GM20000 (cell line): Measurements from ENCODE around the gene CAT.

Source experiments
- DNase-seq: peaks from one replicate; pipeline ENCODE4 v3.0.0; 2012; ENCODE audit warnings: low spot score
- CTCF ChIP-seq: IDR thresholded peaks from 2 replicates; pipeline ENCODE4 v1.5.1; 2012; ENCODE audit warnings: mild to moderate bottlenecking, control low read depth; ENCODE audit errors: extremely low read depth, missing control alignments

Gene CAT

GRCh38 chr11:34476849-34477248 lies 38.1 kb downstream of the CAT start:
- DNase-seq, result no peak
- no peak for TF ChIP-seq CTCF

- TF ChIP-seq CTCF, result no peak
Measured at GRCh38 chr11:34478845-34479663, 40.3 kb downstream of the CAT start.

GRCh38 chr11:34480314-34480713 lies 41.6 kb downstream of the CAT start:
- DNase-seq, result no peak
- no peak for TF ChIP-seq CTCF

More at GRCh38 chr11:34478845-34479663, 40.3 kb downstream of the CAT start:
- DNase-seq, result no peak

- DNase-seq, result no peak
- TF ChIP-seq CTCF, result no peak
Measured at GRCh38 chr11:34481307-34481706, 42.6 kb downstream of the CAT start.

GRCh38 chr11:34483106-34483874 lies 44.6 kb downstream of the CAT start:
- TF ChIP-seq CTCF, result no peak
- no peak for DNase-seq

GRCh38 chr11:34487430-34487829 lies 48.7 kb downstream of the CAT start:
- no peak for DNase-seq

More at GRCh38 chr11:34487430-34487829, 48.7 kb downstream of the CAT start:
- no peak for TF ChIP-seq CTCF
